HEK293 (cell line): Measurements from ENCODE around the gene CACNA1D.
A peak's percentile ranks its signal among the peaks of the same experiment; 100 is the strongest.

Experiments
- CTCF ChIA-PET: fragments of 350-600 bp; formaldehyde crosslinking; extraction: SDS; loops from one replicate; lab custom pipeline; 2021; ENCODE audit warnings: antibody characterized with exemption; lab: Yijun Ruan, JAX
- POLR2A ChIA-PET: fragments of 300-600 bp; formaldehyde crosslinking; extraction: SDS; loops from one replicate; lab custom pipeline; 2020; ENCODE audit warnings: antibody characterized with exemption, inconsistent platforms; lab: Yijun Ruan, JAX
- H3K27ac ChIP-seq: fragments of 200-500 bp; sonication (Bioruptor generic); 2 replicates; pipeline ENCODE4 v1.5.1; 2014; ENCODE audit warnings: low read depth, low read length, control low read depth, inconsistent platforms; ENCODE audit errors: extremely low read depth
- H3K36me3 ChIP-seq, 2 experiments: fragments of 200-500 bp in 1 of 2; sonication (Bioruptor generic) in 1 of 2; 1 replicate in 1 of 2; 2 replicates in 1 of 2; pipeline ENCODE4 v1.5.1; 2014 to 2017; ENCODE audit warnings: inconsistent platforms in 2 of 2, low read length in 2 of 2; ENCODE audit not compliant: control insufficient read depth in 2 of 2, insufficient read depth in 1 of 2
- H3K4me1 ChIP-seq: fragments of 200-500 bp; sonication (Bioruptor generic); 2 replicates; pipeline ENCODE4 v1.5.1; 2014; ENCODE audit warnings: mild to moderate bottlenecking, low read length, inconsistent platforms; ENCODE audit not compliant: control insufficient read depth, insufficient read depth
- H3K4me3 ChIP-seq: 2 replicates; pipeline ENCODE4 v1.5.1; 2011; ENCODE audit warnings: low read depth, mild to moderate bottlenecking, control low read depth, low read length, moderate library complexity
- H3K9me3 ChIP-seq: fragments of 200-500 bp; sonication (Bioruptor generic); 2 replicates; pipeline ENCODE4 v1.5.1; 2014; ENCODE audit warnings: low read depth, low read length, inconsistent platforms; ENCODE audit not compliant: control insufficient read depth, insufficient read depth
- GLIS2 ChIP-seq: fragments of 450-650 bp; formaldehyde crosslinking; IDR thresholded peaks from 2 replicates; pipeline ENCODE4 v1.5.1; 2016; ENCODE audit warnings: missing biosample characterization, missing genetic modification characterization
- KLF9 ChIP-seq: fragments of 450-650 bp; formaldehyde crosslinking; IDR thresholded peaks from 2 replicates; pipeline ENCODE4 v1.5.1; 2016; ENCODE audit warnings: missing biosample characterization, missing genetic modification characterization, low read depth
- PRDM4 ChIP-seq: fragments of 450-650 bp; formaldehyde crosslinking; IDR thresholded peaks from 2 replicates; pipeline ENCODE4 v1.5.1; 2017; ENCODE audit warnings: missing biosample characterization, missing genetic modification characterization
- SCRT1 ChIP-seq: fragments of 450-650 bp; formaldehyde crosslinking; IDR thresholded peaks from 2 replicates; pipeline ENCODE4 v1.5.1; 2016; ENCODE audit warnings: missing biosample characterization, missing genetic modification characterization, borderline replicate concordance
- SCRT2 ChIP-seq: fragments of 450-650 bp; formaldehyde crosslinking; IDR thresholded peaks from 2 replicates; pipeline ENCODE4 v1.5.1; 2016; ENCODE audit warnings: missing biosample characterization, missing genetic modification characterization
- SP3 ChIP-seq: fragments of 450-650 bp; formaldehyde crosslinking; IDR thresholded peaks from 2 replicates; pipeline ENCODE4 v1.5.1; 2016; ENCODE audit warnings: missing biosample characterization, missing genetic modification characterization
- TCF7L2 ChIP-seq: IDR thresholded peaks from 2 replicates; pipeline ENCODE4 v1.6.1; 2011; ENCODE audit warnings: low read depth, mild to moderate bottlenecking, inconsistent platforms, low read length, moderate library complexity, borderline replicate concordance
- ZBTB7A ChIP-seq: fragments of 450-650 bp; formaldehyde crosslinking; IDR thresholded peaks from 2 replicates; pipeline ENCODE4 v1.5.1; 2016; ENCODE audit warnings: low read depth, missing biosample characterization, missing genetic modification characterization
- ZNF112 ChIP-seq: fragments of 450-650 bp; formaldehyde crosslinking; IDR thresholded peaks from 2 replicates; pipeline ENCODE4 v1.5.0; 2017; ENCODE audit warnings: missing biosample characterization, missing genetic modification characterization
- ZNF529 ChIP-seq: fragments of 450-650 bp; formaldehyde crosslinking; IDR thresholded peaks from 2 replicates; pipeline ENCODE4 v1.5.1; 2017; ENCODE audit warnings: missing genetic modification characterization, missing biosample characterization; ENCODE audit not compliant: insufficient replicate concordance
- ZNF555 ChIP-seq: fragments of 450-650 bp; formaldehyde crosslinking; conservative IDR thresholded peaks from 2 replicates; pipeline ENCODE4 v1.5.1; 2017; ENCODE audit warnings: missing biosample characterization, mild to moderate bottlenecking, missing genetic modification characterization, inconsistent platforms
- ZNF596 ChIP-seq: fragments of 450-650 bp; IDR thresholded peaks from 2 replicates; pipeline ENCODE4 v1.5.0; 2018; ENCODE audit warnings: missing biosample characterization, mild to moderate bottlenecking, missing genetic modification characterization, moderate library complexity
- ZNF610 ChIP-seq: fragments of 450-650 bp; formaldehyde crosslinking; IDR thresholded peaks from 2 replicates; pipeline ENCODE4 v1.5.1; 2016; ENCODE audit warnings: missing biosample characterization, missing genetic modification characterization, borderline replicate concordance
- ZNF654 ChIP-seq: fragments of 450-650 bp; formaldehyde crosslinking; IDR thresholded peaks from 2 replicates; pipeline ENCODE4 v1.5.1; 2016; ENCODE audit warnings: low read depth, missing biosample characterization, missing genetic modification characterization
- ZNF692 ChIP-seq: fragments of 450-650 bp; formaldehyde crosslinking; IDR thresholded peaks from 2 replicates; pipeline ENCODE4 v1.5.1; 2016; ENCODE audit warnings: missing biosample characterization, missing genetic modification characterization
- ZNF707 ChIP-seq: fragments of 450-650 bp; formaldehyde crosslinking; IDR thresholded peaks from 2 replicates; pipeline ENCODE4 v1.5.1; 2016; ENCODE audit warnings: missing biosample characterization, missing genetic modification characterization

CACNA1D gene

GRCh38 chr3:53817809-53818208, 323.4 kb downstream of the CACNA1D start:
- no peaks in the 10 kb centered on the region for H3K9me3 ChIP-seq
- H3K4me3 ChIP-seq: no peak overlapping the region
- TF ChIP-seq SP3 (tag by site-specific recombination) (no peak), ZNF529 (tag by site-specific recombination) (no peak), PRDM4 (tag by site-specific recombination) (no peak), KLF9 (no peak), ZNF555 (tag by site-specific recombination) (no peak), ZNF707 (tag by site-specific recombination) (no peak)
- peaks cover 0 to 65% of the 10 kb centered on the region in 2 experiments; a peak in 1 of 3 replicates for H3K36me3 ChIP-seq
- CTCF ChIA-PET: no interaction called here
- no peak overlapping the region for H3K27ac ChIP-seq
- POLR2A ChIA-PET: no interaction called here
- no peaks in the 10 kb centered on the region for H3K4me1 ChIP-seq

GRCh38 chr3:53818221-53819162, 324.1 kb downstream of the CACNA1D start:
- H3K27ac ChIP-seq: no peak overlapping the region
- peaks cover 0 to 71% of the 10 kb centered on the region in 2 experiments; a peak in 1 of 3 replicates for H3K36me3 ChIP-seq
- ChIA-PET CTCF (no interaction called here), POLR2A (no interaction called here)
- TF ChIP-seq ZNF112 (tag by site-specific recombination) (no peak), SCRT2 (peak; percentile 89), TCF7L2 (no peak), SCRT1 (peak; percentile 89)
- H3K4me3 ChIP-seq: no peak overlapping the region
- no peaks in the 10 kb centered on the region for H3K9me3 ChIP-seq
- H3K4me1 ChIP-seq: no peaks in the 10 kb centered on the region

- CTCF ChIA-PET: no interaction called here
- POLR2A ChIA-PET: no interaction called here
- H3K9me3 ChIP-seq: no peaks in the 10 kb centered on the region
- no peak for TF ChIP-seq ZNF610
- TF ChIP-seq ZBTB7A (tag by site-specific recombination): no peak
- TF ChIP-seq, all 188 proteins: peak for 0
- Histone ChIP-seq H3K4me3 (no peak overlapping the region), H3K4me1 (no peaks in the 10 kb centered on the region), H3K27ac (no peak overlapping the region), H3K36me3 (peaks cover 0 to 76% of the 10 kb centered on the region in 2 experiments; a peak in 1 of 3 replicates)
These were observed 324.9 kb downstream of the CACNA1D start for GRCh38 chr3:53819163-53819868.

GRCh38 chr3:53820084-53820483, 325.7 kb downstream of the CACNA1D start:
- CTCF ChIA-PET: no interaction called here
- H3K4me1 ChIP-seq: no peaks in the 10 kb centered on the region
- H3K4me3 ChIP-seq: no peak overlapping the region
- POLR2A ChIA-PET: no interaction called here
- no peak overlapping the region for H3K27ac ChIP-seq
- no peaks in the 10 kb centered on the region for H3K9me3 ChIP-seq
- TF ChIP-seq ZNF692 (no peak), ZNF654 (no peak), ZNF596 (tag by site-specific recombination) (no peak), GLIS2 (tag by site-specific recombination) (no peak)
- TF ChIP-seq, all 188 proteins: peak for 0
- H3K36me3 ChIP-seq: peaks cover 0 to 76% of the 10 kb centered on the region in 2 experiments; a peak in 1 of 3 replicates
